Measurements from ENCODE around the gene GCNT2. TPM values are rescaled to one million over a fixed set of nuclear protein-coding genes. Genes with fewer than 3 reads are reported as not detected.

The GCNT2 gene
- polyA plus RNA-seq, 1 donor, result 40.0 TPM

GRCh38 chr6:10587656-10588406, 66.7 kb downstream of the GCNT2 start:
- WGBS (ENCODE audit: insufficient coverage, low lambda C conversion rate), result no CpG with 5 or more reads among the region's 14 CpGs
- H3K36me3 ChIP-seq (ENCODE audit: control insufficient read depth, insufficient read depth, low read length), result peaks cover 6% of the 10 kb centered on the region
- no peaks in the 10 kb centered on the region for H3K9me3 ChIP-seq (ENCODE audit: control insufficient read depth, low read depth, low read length)
- peaks cover 19% of the 10 kb centered on the region for H3K4me1 ChIP-seq (ENCODE audit: control insufficient read depth, insufficient read depth, low read length)
- DNase-seq, result no peak
- H3K27ac ChIP-seq (ENCODE audit: low read length), result no peak overlapping the region
- no peak overlapping the region for H3K4me3 ChIP-seq (ENCODE audit: low read length)
- no peaks in the 10 kb centered on the region for H3K27me3 ChIP-seq (ENCODE audit: control insufficient read depth, insufficient read depth, low read length)

DNA sequence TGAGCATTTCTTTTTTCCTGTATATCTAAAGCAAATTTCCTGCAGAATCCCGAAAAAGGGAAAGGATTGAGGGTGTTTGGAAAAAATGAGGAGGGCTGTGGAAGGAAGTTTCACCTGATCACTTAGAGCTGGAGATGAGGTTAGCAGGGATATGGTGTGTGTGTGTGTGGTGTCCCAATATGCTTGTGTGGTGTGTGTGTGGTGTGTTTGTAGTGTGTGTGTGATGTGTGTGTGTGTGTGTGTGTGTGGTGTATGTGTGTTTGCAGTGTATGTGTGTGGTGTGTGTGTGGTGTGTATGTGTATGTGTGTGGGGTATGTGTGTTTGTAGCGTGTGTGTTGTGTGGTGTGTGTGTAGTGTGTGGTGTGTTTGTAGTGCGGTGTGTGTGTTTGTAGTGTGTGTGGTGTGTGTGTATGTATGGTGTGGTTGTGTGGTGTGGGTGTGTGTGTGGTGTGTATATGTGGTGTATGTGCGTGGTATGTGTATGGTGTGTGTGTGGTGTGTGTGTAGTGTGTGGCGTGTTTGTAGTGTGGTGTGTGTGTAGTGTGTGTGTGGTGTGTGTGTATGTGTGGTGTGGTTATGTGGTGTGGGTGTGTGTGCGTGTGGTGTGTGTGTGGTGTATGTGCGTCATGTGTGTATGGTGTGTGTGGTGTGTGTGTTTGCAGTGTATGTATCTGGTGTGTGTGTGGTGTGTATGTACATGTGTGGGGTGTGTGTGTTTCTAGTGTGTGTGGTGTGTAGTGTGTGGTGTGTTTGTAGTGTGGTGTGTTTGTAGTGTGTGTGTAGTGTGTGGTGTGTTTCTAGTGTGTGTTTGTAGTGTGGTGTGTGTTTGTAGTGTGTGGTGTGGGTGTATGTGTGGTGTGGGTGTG, 67.6 kb downstream of the GCNT2 start:
- no CpG with 5 or more reads among the region's 7 CpGs for WGBS (ENCODE audit: insufficient coverage, low lambda C conversion rate)
- Histone ChIP-seq H3K36me3 (ENCODE audit: control insufficient read depth, insufficient read depth, low read length) (peaks cover 6% of the 10 kb centered on the region), H3K9me3 (ENCODE audit: control insufficient read depth, low read depth, low read length) (no peaks in the 10 kb centered on the region), H3K4me3 (ENCODE audit: low read length) (no peak overlapping the region), H3K27me3 (ENCODE audit: control insufficient read depth, insufficient read depth, low read length) (no peaks in the 10 kb centered on the region), H3K27ac (ENCODE audit: low read length) (no peak overlapping the region), H3K4me1 (ENCODE audit: control insufficient read depth, insufficient read depth, low read length) (peaks cover 10% of the 10 kb centered on the region)
- DNase-seq, result no peak

DNA sequence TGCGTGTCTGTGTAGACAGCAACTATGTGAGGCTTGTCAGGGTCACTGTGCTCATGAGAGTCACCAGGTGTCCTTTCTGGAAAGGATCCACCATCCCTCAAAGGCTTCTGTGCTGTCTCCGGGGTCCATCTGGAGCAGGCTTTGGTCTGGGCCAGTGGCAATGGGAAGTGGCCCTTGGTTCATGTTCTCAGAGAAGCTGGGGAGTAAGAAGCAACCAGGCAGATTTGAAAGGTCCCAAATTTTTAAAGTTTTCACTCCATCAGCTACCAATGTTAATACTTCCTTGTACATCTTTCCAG, 68.2 kb downstream of the GCNT2 start:
- Histone ChIP-seq H3K36me3 (ENCODE audit: control insufficient read depth, insufficient read depth, low read length) (peaks cover 6% of the 10 kb centered on the region), H3K27ac (ENCODE audit: low read length) (no peak overlapping the region), H3K4me1 (ENCODE audit: control insufficient read depth, insufficient read depth, low read length) (peaks cover 4% of the 10 kb centered on the region), H3K27me3 (ENCODE audit: control insufficient read depth, insufficient read depth, low read length) (no peaks in the 10 kb centered on the region), H3K4me3 (ENCODE audit: low read length) (no peak overlapping the region), H3K9me3 (ENCODE audit: control insufficient read depth, low read depth, low read length) (no peaks in the 10 kb centered on the region)
- no peak for DNase-seq
- no CpG with 5 or more reads among the region's 2 CpGs for WGBS (ENCODE audit: insufficient coverage, low lambda C conversion rate)

GRCh38 chr6:10589983-10590382, 68.8 kb downstream of the GCNT2 start:
- no peaks in the 10 kb centered on the region for H3K27me3 ChIP-seq (ENCODE audit: control insufficient read depth, insufficient read depth, low read length)
- no CpG with 5 or more reads among the region's 3 CpGs for WGBS (ENCODE audit: insufficient coverage, low lambda C conversion rate)
- no peaks in the 10 kb centered on the region for H3K9me3 ChIP-seq (ENCODE audit: control insufficient read depth, low read depth, low read length)
- no peak overlapping the region for H3K27ac ChIP-seq (ENCODE audit: low read length)
- no peaks in the 10 kb centered on the region for H3K4me1 ChIP-seq (ENCODE audit: control insufficient read depth, insufficient read depth, low read length)
- DNase-seq, result no peak
- H3K36me3 ChIP-seq (ENCODE audit: control insufficient read depth, insufficient read depth, low read length), result peaks cover 6% of the 10 kb centered on the region
- no peak overlapping the region for H3K4me3 ChIP-seq (ENCODE audit: low read length)

GRCh38 chr6:10591422-10592160, 70.4 kb downstream of the GCNT2 start:
- Histone ChIP-seq H3K27me3 (ENCODE audit: control insufficient read depth, insufficient read depth, low read length) (no peaks in the 10 kb centered on the region), H3K4me1 (ENCODE audit: control insufficient read depth, insufficient read depth, low read length) (no peaks in the 10 kb centered on the region), H3K36me3 (ENCODE audit: control insufficient read depth, insufficient read depth, low read length) (no peaks in the 10 kb centered on the region), H3K4me3 (ENCODE audit: low read length) (no peak overlapping the region), H3K27ac (ENCODE audit: low read length) (no peak overlapping the region), H3K9me3 (ENCODE audit: control insufficient read depth, low read depth, low read length) (no peaks in the 10 kb centered on the region)
- WGBS (ENCODE audit: insufficient coverage, low lambda C conversion rate), result 50% methylated on average over 1 of the region's 14 CpGs
- DNase-seq, result no peak

- DNase-seq, result no peak
- no peak overlapping the region for H3K4me3 ChIP-seq (ENCODE audit: low read length)
- 94% methylated on average over 2 of the region's 11 CpGs for WGBS (ENCODE audit: insufficient coverage, low lambda C conversion rate)
These were observed 74.8 kb downstream of the GCNT2 start for GRCh38 chr6:10595731-10596664.

GRCh38 chr6:10597499-10598001, 76.4 kb downstream of the GCNT2 start:
- H3K9me3 ChIP-seq (ENCODE audit: control insufficient read depth, low read depth, low read length), result no peaks in the 10 kb centered on the region
- 100% methylated on average over 2 of the region's 5 CpGs for WGBS (ENCODE audit: insufficient coverage, low lambda C conversion rate)
- no peaks in the 10 kb centered on the region for H3K27me3 ChIP-seq (ENCODE audit: control insufficient read depth, insufficient read depth, low read length)
- DNase-seq, result no peak
- H3K27ac ChIP-seq (ENCODE audit: low read length), result no peak overlapping the region
- H3K4me1 ChIP-seq (ENCODE audit: control insufficient read depth, insufficient read depth, low read length), result no peaks in the 10 kb centered on the region
- H3K4me3 ChIP-seq (ENCODE audit: low read length), result no peak overlapping the region
- H3K36me3 ChIP-seq (ENCODE audit: control insufficient read depth, insufficient read depth, low read length), result peaks cover 4% of the 10 kb centered on the region

More at GRCh38 chr6:10595731-10596664, 74.8 kb downstream of the GCNT2 start:
- H3K27ac ChIP-seq (ENCODE audit: low read length), result no peak overlapping the region
- H3K4me1 ChIP-seq (ENCODE audit: control insufficient read depth, insufficient read depth, low read length), result no peaks in the 10 kb centered on the region
- no peaks in the 10 kb centered on the region for H3K9me3 ChIP-seq (ENCODE audit: control insufficient read depth, low read depth, low read length)
- no peaks in the 10 kb centered on the region for H3K27me3 ChIP-seq (ENCODE audit: control insufficient read depth, insufficient read depth, low read length)
- H3K36me3 ChIP-seq (ENCODE audit: control insufficient read depth, insufficient read depth, low read length), result peaks cover 4% of the 10 kb centered on the region

DNA sequence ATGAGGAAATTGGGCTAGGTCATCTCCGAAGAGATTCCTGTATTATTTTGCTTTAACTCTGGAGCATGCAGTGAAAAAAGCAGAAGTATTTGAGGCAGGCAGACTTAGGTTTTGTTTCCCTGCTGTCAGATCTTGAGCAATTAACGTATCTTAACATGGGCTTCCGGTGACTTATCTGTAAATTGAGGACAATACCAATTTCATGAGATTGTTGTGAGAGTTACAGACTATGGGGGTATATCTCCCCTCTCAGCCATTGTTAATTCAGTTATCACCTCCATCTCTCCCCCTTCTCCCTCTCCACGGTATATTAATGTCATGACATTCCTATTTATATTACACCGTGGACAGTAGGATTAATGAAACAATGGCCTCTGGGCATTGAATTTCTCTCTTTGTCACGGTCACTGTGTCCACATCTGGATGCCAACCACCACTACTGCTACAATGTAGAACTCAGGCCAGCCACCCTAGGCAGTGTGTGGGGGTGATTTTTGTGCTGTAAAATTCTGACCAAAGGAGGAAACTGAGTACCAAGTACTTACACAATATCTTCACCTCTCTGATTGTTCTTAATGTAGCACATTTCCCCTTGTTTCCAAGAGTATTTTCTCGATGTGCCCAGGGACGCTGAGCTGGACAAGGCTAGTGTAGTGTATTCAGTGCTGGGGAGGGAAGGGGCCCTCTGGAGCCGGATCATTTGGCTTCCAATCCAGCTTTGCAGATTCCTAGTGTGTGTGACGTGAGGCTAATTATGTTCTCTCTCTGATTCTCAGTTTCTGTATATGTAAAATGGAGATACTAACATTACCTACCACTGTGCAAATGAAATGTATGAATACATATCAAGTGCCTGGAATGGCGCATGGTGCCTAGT, 77.2 kb downstream of the GCNT2 start:
- H3K4me3 ChIP-seq (ENCODE audit: low read length), result no peak overlapping the region
- WGBS (ENCODE audit: insufficient coverage, low lambda C conversion rate), result 63% methylated on average over 3 of the region's 11 CpGs
- no peak overlapping the region for H3K27ac ChIP-seq (ENCODE audit: low read length)
- no peaks in the 10 kb centered on the region for H3K9me3 ChIP-seq (ENCODE audit: control insufficient read depth, low read depth, low read length)
- no peak for DNase-seq
- H3K4me1 ChIP-seq (ENCODE audit: control insufficient read depth, insufficient read depth, low read length), result no peaks in the 10 kb centered on the region
- H3K27me3 ChIP-seq (ENCODE audit: control insufficient read depth, insufficient read depth, low read length), result no peaks in the 10 kb centered on the region
- H3K36me3 ChIP-seq (ENCODE audit: control insufficient read depth, insufficient read depth, low read length), result peaks cover 4% of the 10 kb centered on the region

DNA sequence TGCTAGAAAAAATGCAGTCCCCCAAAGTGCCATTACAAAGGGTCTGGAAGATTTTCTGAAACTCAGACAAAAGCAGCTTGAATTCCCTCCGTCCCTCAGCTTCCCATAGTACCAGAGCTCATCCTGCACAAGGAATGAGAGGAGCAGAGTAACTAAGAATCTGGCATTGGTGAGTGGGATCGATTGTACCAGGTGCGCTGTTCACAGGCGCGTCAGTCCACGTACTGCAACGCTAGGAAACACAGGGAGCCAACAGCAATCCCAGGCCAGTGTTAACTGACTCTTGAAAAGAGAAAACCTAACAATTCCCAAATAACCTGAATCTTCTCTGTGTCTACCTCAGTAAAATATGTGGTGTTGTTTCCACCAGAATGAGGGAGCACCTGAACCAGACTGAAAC, 77.9 kb downstream of the GCNT2 start:
- no CpG with 5 or more reads among the region's 7 CpGs for WGBS (ENCODE audit: insufficient coverage, low lambda C conversion rate)
- H3K4me1 ChIP-seq (ENCODE audit: control insufficient read depth, insufficient read depth, low read length), result no peaks in the 10 kb centered on the region
- no peaks in the 10 kb centered on the region for H3K9me3 ChIP-seq (ENCODE audit: control insufficient read depth, low read depth, low read length)
- H3K4me3 ChIP-seq (ENCODE audit: low read length), result no peak overlapping the region
- H3K27ac ChIP-seq (ENCODE audit: low read length), result no peak overlapping the region
- no peak for DNase-seq
- no peaks in the 10 kb centered on the region for H3K27me3 ChIP-seq (ENCODE audit: control insufficient read depth, insufficient read depth, low read length)
- peaks cover 4% of the 10 kb centered on the region for H3K36me3 ChIP-seq (ENCODE audit: control insufficient read depth, insufficient read depth, low read length)

Data from large intestine (tissue), 3 donors.